Measurements from ENCODE around the gene PRKAR1B. TPM values are rescaled to one million over a fixed set of nuclear protein-coding genes. Genes with fewer than 3 reads are reported as not detected.

Gene PRKAR1B
- total RNA-seq, 2 donors from 2014 or later: 15.1 to 15.9 TPM

DNA sequence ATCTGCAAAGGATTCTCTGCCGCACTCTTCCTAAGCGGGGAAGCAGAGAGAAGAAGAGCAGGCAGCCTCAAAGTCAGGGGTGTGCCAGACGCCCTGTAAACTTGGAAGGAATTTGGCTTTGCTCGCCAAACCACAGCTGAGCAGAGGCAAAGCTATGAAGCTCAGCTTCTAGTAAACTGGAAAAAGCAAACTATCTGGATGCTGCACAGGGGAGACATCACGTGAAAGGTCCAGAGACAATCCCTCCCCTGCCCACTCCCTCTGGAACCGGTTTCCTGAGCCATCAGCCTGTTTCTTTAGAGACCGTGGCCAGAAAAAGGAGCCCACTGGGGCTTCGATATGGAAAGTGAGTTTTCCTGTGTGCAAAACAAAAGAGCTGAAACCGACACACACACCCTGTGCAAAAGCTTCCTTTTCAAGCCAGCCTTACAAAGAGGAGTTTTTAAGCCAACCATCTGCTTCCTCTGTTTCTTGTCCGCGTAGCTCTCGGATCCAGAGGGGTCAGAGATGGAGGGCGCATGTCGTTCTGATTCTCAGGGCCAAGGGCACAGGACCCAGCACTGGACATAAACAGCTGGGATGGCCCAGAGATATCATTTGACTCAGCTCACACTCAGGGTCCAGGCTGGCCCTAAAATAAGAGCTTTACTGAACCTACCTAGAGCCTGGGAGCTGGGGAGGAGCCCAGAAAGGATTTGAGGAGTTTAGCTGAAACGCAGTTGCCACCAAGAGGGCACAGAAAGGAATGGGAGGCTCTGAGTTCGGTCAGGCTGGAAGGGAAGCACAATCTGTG lies 58.7 kb downstream of the PRKAR1B start:
- Histone ChIP-seq H3K4me1 (peaks cover 0 to 44% of the 10 kb centered on the region in 2 donors), H3K27ac (peak overlapping the region; percentile 61 to 70), H3K4me3 (peak overlapping the region in 1 of 2 donors; percentile 9), H3K27me3 (no peaks in the 10 kb centered on the region), H3K9me3 (no peaks in the 10 kb centered on the region), H3K36me3 (no peaks in the 10 kb centered on the region)
- TF ChIP-seq CTCF (IDR thresholded peaks at IDR 0.05): no peak
- peak; percentile 63 for DNase-seq (ENCODE audit: low spot score)

GRCh38 chr7:666454-667292 lies 60.4 kb downstream of the PRKAR1B start:
- Histone ChIP-seq H3K9me3 (no peaks in the 10 kb centered on the region), H3K27me3 (no peaks in the 10 kb centered on the region), H3K4me3 (no peak overlapping the region), H3K36me3 (no peaks in the 10 kb centered on the region), H3K4me1 (peaks cover 0 to 44% of the 10 kb centered on the region in 2 donors), H3K27ac (peak overlapping the region; percentile 78 to 81)
- no peak for DNase-seq (ENCODE audit: low spot score)
- no peak for TF ChIP-seq CTCF (IDR thresholded peaks at IDR 0.05)

- peak; percentile 24 to 57 for TF ChIP-seq CTCF (IDR thresholded peaks at IDR 0.05)
- DNase-seq (ENCODE audit: low spot score): peak; percentile 66
- Histone ChIP-seq H3K27me3 (no peaks in the 10 kb centered on the region), H3K27ac (peak overlapping the region; percentile 78 to 81), H3K4me1 (peaks cover 0 to 44% of the 10 kb centered on the region in 2 donors), H3K4me3 (peak overlapping the region in 1 of 2 donors; percentile 9), H3K36me3 (no peaks in the 10 kb centered on the region), H3K9me3 (no peaks in the 10 kb centered on the region)
Measured at GRCh38 chr7:665736-666453, 61.2 kb downstream of the PRKAR1B start.

DNA sequence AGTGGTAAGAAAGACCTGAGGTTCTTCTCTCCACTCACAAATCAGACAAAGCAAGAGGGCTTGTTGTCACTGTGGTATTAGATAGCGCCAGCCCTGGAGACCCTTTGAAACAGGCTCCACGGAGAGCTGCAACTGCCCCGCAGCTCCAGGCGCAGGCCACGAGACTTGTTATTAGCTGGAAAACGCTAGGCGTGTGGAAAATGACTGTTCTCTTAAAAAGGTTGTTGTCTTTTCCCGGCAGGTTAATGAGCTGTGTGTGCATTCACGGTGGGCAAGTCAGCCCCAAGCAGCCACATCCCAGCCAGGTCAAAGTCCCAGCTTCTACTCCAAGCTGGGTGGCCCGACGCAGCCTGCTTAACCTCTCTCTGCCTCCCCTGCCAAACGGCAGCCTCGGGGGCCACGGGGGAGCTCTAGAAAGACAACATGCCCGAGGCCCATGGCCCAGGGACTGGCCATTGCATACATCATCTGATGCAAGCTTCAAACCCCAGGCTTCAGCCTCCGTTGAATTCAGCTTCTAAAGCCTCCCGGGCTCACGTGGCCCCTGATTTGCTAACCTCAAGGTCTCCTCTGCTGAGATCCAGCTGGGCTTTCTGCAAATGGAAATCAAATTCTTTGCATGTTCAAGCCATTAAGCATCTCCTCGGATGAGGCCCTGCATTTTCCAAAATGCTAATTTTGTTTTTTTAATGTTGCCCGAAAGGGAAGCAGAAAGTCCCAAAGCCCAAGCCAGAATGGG lies 61.9 kb downstream of the PRKAR1B start:
- no peaks in the 10 kb centered on the region for H3K36me3 ChIP-seq
- H3K27ac ChIP-seq: peak overlapping the region; percentile 78 to 81
- no peak for TF ChIP-seq CTCF (IDR thresholded peaks at IDR 0.05)
- no peak for DNase-seq (ENCODE audit: low spot score)
- no peaks in the 10 kb centered on the region for H3K9me3 ChIP-seq
- peaks cover 0 to 44% of the 10 kb centered on the region in 2 donors for H3K4me1 ChIP-seq
- peak overlapping the region in 1 of 2 donors; percentile 9 for H3K4me3 ChIP-seq
- no peaks in the 10 kb centered on the region for H3K27me3 ChIP-seq

GRCh38 chr7:664402-664775 lies 62.7 kb downstream of the PRKAR1B start:
- H3K27ac ChIP-seq: peak overlapping the region; percentile 78 to 81
- no peak for DNase-seq (ENCODE audit: low spot score)
- H3K9me3 ChIP-seq: no peaks in the 10 kb centered on the region
- no peak overlapping the region for H3K4me3 ChIP-seq
- no peaks in the 10 kb centered on the region for H3K27me3 ChIP-seq
- no peaks in the 10 kb centered on the region for H3K36me3 ChIP-seq
- peaks cover 0 to 44% of the 10 kb centered on the region in 2 donors for H3K4me1 ChIP-seq
- TF ChIP-seq CTCF (IDR thresholded peaks at IDR 0.05): no peak
